ENCODE data around the gene HHATL. TPM values are rescaled to one million over a fixed set of nuclear protein-coding genes. Genes with fewer than 3 reads are reported as not detected.
A peak's percentile ranks its signal among the peaks of the same experiment; 100 is the strongest.

Gene HHATL, protein sequence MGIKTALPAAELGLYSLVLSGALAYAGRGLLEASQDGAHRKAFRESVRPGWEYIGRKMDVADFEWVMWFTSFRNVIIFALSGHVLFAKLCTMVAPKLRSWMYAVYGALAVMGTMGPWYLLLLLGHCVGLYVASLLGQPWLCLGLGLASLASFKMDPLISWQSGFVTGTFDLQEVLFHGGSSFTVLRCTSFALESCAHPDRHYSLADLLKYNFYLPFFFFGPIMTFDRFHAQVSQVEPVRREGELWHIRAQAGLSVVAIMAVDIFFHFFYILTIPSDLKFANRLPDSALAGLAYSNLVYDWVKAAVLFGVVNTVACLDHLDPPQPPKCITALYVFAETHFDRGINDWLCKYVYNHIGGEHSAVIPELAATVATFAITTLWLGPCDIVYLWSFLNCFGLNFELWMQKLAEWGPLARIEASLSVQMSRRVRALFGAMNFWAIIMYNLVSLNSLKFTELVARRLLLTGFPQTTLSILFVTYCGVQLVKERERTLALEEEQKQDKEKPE
- total RNA-seq (2014; rRNA removed) = not detected in 2 replicates
- polyA plus RNA-seq (2012) = not detected

DNA sequence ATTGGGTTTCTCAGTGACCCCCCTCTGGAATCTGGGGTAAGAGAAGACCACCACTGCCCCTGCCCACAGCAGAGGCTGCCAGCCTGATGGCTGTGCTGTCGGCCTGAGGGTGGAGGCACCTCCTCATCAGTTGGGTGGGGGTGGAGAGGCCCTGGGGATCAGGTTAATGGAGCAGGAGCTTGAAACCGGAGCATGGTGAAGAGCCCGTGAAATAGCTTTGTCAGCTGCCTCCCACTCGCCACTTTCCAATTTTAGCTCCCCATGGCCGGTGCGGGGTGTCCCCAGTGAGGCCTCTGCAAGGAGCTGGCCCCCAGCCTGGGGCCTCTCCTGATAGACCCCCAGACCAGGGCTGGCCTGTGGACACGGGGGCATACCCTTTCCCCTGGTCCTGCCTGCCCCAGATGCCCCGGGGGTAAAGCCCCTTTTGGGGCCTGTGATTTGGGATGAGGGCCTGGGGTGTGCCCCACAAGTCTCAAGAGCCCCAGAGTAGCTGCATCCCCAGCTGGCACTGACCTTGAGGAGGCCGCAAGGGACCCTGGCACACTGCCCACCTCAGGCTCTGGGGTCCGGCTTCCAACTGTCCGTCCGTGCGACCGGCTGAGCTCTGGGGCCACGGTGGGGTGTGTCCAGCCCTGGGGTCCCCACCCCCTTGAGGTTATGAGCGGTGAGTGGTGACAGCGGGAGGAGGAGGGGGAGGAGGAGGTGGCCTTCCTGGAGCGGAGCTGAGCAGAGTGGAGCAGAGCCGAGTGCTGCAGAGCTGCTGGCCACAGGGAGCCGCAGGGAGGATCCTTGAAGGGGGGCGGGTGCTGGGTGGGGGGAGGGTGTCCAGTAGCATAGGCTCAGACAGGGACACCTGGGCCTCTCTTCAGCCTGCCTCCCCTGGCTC is at the start of gene HHATL:
HHATL (minus strand) TSS at position 733 of the 886 bp plus-strand sequence. CDS start 1,972 bp downstream, outside the sequence.
- no peak for DNase-seq (ENCODE audit: low read depth)

DNA sequence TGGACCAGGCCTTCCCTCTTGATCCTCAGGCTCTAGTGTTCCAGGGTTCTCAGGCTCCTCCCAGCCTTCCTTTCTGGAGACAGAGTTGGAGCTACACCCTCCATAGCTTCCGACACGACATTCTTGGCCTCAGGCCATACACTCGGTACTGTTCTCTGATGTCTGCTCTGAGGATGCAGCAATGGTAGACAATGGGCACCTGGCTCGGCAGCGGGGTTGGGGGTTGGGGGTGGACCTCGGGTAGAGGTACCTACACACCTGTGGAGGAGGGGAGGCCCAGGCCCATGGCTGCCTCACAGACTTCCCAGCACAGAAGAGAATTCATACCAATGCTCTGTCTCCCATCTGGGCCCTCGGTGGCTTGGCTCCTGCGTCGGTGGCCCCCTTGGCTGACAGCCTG is 49.0 kb upstream of the HHATL start:
- no peak for DNase-seq (ENCODE audit: low read depth)

DNA sequence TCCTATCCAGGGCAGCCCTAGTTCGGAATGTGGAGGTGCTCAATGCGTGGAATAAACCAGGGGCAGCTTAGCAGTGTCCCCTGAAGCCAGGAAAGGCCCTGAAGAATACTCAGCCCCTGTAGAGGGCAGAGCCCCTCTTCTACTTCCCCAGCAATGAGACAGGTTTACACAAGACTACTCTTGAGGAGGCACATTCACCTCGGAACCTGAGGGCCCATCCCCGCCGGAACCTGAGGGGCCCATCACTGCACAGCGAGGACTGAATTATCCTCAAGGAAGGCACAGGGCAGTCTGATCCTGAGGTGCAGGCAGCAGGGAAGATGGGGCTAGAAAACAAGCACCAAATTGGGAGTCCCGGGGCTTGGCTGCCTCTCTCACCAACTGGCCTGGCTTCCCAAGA is 48.2 kb upstream of the HHATL start:
- no peak for DNase-seq (ENCODE audit: low read depth)

DNA sequence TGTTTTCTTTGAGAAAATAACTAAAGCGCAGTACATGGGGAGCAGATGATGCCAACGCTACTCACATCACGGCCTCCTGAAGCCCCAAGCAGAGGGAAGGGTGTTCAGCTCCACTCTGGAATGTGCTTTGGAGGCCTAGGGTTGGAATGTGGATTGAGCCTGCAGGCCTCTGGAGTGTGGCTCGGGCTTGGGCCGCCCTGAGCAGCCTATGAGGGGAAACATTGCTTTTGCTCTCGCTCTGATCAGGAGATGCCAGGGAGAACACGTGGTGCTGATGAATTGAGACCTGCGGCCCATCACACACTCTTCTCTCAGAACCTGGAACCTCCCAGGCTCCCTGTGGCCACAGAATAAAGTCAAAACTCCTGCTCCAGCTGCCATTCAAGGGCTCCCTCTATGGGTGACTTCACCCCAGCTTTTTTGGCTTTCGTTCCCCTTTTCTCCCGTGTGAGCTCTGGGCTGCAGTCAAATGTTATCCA is 47.2 kb upstream of the HHATL start:
- DNase-seq (ENCODE audit: low read depth) = peak; percentile 22

DNA sequence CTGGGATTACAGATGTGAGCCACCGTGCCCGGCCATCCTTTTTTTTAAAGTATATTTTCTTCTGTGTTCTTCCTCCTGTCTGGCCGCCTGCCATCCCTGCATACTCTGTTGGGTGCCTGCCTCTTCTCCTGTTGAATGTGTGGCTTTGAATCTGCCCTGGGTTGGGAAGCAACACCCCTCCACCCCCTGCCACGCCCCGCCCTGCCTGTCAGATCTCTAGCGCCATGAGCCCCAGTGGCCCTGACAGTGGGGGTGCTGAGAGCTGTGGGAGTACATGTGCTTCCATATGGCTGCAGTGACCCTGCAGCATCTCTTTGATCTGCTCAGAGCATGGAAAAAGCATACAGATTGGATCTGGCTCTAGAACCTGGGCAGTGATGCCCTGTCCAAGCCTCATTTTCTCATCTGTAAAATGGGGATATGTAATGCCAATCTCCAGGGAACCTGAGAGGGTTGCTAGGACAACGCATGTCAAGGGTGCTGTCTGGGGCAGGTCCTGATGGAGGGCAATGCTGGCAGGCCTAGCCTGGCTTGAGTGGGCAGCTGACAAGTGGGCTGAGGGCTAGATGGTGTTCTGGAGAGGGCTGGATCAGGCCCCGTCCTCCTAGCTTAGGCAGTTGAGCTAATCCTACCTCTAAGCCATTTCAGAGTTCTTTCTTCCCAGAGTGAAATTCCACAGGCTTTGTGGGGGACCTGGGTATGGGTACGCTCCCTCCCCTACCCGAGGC is 46.6 kb upstream of the HHATL start:
- no peak for DNase-seq (ENCODE audit: low read depth)

DNA sequence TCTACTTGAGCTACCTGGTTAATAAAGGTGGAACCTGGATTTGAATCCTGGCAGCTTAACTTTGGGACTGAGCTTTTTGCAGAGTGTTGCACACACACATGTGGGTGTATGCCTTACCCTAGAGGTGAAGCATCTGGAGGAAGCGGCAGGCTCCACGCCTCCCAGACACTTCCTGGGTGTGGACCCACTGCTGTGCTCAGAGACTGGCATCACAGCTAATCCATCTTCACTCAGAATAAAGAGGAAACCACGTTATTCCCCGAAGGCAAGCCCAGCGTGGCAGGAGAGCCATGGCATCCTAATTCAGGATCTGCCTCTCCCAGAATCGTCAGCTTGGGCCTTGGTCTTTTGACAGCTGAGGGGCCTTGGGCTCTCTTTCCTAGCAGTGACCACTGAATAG is 45.0 kb upstream of the HHATL start:
- DNase-seq (ENCODE audit: low read depth) = no peak

DNA sequence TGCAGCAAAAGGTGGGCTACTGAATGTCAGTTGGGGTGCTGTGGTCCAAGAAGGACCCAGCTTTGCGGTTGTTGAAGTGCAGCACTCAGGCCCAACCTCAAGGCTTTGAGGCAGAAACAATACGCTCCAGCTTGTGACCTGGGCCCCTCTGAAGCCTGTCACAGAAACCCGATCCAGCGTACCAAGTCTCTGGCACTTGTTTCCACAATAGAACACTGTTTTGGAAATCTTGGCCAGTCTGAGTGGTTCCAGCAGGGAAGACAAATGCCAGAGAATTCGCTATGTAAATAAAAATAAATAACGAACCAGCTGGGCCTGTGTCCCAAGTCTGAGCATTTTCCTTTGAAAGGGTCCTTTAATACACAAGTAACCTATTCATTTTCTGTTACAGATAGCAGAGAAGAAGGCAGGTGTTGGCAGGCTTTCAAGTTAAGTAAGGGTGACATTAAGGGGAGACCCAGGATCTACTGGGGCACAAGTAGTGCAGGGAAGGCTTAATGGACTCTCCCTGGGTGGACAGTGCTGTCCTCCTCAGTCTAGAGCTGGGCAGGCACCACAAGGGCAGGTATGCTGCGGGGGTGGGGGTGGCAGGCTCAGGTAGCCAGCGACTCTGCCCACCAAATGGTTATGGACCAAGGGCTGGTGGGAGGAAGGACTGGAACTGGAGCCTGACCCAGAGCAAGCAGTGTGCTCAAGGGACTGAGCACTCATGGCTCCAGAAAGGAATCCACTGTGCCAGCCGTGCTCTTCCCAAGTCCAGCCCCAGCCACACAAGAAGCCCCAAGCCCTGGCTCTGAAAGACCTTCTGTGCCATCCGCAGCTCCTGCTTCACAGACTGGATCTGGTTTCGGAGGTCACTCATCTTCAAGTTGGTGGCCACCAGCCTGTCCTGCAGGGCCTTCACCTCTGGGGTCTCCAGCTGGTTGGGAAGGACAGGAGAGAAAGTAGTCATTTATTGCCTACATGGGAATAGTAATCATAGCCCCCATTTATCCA is 44.2 kb upstream of the HHATL start:
- DNase-seq (ENCODE audit: low read depth) = no peak

DNA sequence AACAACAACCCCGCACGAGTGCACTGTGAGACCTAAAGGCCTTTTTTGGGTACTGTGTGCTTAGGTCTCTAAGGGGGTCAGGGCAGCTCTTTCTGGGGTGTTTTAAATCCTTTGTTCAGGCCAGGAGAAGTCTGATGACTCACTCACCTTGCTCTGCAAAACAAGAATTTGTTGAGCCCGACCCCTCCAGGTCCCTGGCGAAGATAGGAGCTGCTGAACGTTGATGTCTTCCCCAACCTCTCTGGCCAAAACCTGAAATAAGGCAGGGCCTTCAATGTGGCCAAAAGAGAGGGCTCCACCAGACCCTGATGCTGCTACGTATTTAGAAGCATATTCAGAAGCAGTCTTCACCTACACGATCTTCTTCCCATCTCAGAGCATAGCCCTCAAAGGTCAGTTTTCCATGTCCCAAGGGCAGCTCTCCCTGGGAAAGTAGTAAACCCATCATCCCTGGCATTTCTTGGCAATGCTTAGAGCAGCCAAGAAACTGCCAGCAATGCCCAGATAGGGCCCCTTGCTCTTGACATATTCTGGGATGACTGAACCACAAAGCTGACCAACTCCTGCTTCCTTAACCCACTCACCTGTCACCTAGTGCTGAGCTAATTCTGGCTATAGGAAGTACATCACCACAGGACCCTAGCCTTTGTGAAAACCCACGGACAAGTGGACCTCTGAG is 43.3 kb upstream of the HHATL start:
- DNase-seq (ENCODE audit: low read depth) = no peak

DNA sequence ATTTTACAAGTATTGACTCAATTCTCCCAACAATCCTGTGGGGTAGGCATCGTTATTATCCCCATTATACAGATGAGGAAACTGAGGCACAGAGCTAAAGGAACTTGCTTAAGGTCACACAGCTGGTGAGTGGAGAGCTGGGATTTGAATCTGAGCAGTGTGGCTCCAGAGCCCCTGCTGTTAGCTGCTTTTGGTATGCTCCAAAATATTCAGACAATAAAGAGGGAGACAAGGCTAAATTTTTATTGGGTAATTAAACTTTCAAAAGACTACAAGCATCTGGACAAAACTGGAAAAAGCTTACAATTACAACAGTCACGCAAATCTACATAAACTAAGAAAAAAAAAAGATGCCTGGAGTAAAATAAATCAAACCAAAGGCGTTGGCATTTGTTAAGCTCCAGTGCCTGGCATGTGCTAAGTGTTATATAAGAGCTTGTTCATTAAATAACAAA is 42.7 kb upstream of the HHATL start:
- DNase-seq (ENCODE audit: low read depth) = no peak

DNA sequence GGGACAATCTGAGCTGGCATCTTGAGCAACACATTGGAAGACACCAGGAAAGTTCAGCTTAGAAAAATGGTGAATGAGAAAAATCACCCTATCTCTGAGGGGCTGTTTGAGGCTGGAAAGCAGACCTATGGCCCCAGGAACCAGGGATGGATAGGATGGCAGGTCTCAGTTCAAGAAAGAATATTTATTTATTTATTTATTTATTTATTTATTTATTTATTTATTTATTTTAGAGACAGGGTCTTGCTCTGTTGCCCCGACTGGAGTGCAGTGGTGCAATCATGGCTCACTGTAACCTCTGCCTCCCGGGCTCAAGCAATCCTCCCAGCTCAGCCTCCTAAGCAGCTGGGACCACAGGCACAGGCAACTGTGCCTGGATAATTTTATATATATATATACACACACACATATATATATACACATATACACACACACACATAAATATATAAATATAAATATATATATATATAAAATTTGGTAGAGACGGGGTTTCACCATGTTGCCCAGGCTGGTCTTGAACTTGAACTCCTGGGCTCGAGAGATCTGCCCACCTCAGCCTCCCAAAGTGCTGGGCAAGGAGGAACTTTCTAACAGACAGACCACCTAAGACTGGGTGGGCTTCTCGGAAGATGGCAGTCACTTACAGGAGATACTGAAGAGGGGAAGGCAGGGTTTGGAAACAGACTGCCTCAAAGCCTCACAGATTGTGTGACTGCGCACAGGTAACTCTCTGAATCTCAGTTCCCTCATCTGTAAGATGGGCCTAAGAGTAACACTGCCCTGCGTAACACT is 40.8 kb upstream of the HHATL start:
- DNase-seq (ENCODE audit: low read depth) = no peak

DNA sequence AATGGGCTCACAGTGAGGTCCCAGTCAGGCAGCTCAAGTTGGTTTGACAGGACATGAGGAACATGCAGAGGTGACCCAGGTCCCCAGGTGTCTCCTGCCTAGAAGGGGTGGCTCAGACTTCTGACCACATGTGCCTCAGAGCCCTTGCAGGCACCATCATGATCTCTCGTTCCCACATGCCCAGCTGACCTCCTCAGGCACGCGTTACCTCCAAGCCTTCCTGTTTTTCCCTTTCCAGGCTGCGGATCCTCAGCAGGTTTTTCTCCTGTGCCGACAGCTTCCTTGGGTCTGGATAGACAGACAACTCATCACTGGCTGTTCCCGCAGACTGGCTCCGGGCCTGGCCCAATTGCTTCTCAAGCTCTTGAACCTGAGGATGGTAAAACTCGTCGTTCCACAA is 40.1 kb upstream of the HHATL start:
- DNase-seq (ENCODE audit: low read depth) = no peak

DNA sequence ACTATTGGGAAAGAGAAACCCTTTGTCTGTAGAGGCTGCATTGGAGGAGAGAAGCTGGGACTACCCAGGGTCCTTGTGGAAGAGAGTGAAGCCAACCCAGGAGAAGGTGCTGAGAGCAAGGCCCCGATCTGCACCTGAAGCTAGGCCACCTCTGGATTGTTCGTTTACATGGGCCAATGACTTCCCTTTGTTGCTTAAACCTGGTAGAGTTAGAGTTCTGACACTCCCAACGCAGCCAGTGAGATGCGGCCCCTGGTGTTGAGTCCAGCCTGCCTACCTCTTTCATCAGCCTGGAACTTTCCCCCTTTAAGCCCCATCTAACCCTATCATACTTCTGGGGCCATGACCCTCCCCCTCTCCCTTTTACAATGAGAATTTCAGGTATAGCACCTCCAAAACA is 39.7 kb upstream of the HHATL start:
- DNase-seq (ENCODE audit: low read depth) = no peak

DNA sequence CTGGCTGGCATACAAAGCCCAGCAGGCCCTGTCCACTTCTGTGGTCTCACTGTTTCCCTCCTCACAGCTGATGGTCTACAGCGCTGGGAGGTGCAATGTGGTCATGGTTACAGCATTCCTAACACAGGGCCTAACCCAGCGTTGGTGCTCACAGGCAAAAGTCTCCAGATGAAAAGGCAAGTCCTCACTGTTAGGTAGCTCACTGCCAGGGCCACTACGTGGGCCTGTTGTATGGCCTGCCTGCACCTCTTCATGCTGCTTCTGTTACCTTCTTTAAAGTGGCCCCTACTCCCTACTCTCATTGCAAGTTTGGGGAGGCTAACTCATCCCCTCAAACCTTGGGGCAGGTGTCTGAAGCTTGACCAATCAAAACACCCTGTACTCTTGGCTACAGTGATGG is 39.2 kb upstream of the HHATL start:
- DNase-seq (ENCODE audit: low read depth) = no peak

DNA sequence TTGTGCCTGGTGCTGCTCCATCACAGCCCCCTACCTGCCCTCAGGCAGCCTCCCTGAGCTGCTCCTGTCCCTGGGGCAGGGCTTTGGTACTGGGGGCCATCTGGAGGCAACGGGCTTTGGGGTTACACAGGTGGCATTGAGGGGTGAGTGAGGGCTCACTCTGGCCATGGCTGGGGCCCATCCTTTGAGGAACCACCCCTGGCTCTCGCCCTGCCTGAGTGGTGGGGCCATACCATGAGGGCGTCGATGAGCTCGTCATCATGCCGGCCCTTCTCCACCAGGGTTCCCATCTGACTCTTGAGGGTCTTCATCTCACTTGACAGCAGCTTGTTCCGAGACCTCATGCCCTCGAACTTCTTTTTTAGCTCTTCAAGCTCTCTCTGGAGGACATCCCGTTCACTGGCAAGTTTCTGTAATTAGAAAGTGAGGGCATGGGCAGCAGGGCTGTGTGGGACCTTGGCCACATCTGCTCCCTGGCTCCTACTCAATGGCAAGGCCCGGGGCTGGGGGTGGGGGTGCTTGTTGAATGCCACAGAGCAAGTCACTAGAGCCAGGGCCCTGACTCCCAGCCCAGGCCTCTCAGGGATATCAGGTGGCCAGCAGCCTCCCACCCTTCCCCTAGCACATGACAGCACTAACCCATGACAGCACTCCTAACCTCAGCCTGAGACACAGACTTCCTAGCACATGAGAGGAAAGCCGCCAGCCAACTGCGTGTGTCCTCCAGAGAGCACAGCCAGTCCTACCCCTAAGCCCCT is 37.0 kb upstream of the HHATL start:
- no peak for DNase-seq (ENCODE audit: low read depth)

DNA sequence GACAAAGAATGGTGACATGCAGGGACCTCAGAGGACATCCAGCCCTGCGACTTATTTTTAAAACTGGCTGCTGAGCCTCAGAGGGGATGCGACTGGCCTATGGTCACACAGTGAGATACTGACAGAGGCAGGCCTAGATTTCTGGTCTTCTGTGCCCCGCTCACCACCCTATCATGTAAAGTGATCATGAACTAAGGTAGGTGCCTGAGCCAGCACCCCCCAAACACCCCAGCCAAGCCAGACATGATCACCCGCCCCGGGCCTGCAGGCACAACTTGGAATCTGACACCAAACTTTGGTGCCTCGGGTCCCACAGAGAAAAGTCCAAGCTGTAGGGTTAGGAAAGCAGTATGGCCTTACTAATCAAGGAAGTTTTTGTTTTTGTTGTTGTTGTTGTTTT is 33.9 kb upstream of the HHATL start:
- no peak for DNase-seq (ENCODE audit: low read depth)

DNA sequence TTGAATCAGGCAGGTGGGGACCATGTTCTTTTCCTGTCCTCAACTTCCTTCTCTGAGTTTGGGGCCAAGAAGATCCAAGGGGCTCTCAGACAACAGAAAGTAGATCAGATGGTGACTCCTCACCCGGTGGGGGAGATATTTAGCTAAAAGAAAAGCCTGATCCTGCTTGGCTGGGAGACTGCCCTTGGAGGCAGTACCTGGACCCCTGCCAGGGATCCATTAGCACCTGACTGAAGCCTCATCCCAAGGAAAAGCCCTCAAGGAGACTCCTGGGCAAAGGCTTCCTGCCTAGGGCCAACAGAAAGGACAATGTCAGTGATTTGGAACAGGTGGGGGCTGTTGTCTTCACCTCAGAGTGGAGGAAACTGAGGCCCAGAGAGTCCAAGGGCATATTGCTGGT is 33.5 kb upstream of the HHATL start:
- no peak for DNase-seq (ENCODE audit: low read depth)

DNA sequence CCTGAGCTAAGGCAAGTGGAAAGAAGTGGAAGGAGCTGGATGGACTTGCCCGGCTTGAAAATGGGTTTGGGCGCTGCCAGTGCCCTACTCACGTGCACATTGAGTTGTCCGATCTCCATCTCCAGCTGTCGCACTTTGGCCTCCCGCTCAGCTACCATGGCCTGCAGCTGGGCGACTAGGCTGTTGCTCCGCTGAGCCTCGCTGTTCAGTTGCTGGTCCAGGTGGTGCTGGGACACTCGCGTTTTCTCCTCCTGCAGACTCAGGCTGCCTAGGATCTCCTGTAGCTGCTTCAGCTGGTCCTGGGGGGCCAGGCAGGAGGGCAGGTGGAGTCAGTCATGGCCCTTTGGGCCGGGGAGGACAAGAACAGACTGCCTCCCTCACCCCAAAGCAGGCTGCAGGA is 33.0 kb upstream of the HHATL start:
- no peak for DNase-seq (ENCODE audit: low read depth)

DNA sequence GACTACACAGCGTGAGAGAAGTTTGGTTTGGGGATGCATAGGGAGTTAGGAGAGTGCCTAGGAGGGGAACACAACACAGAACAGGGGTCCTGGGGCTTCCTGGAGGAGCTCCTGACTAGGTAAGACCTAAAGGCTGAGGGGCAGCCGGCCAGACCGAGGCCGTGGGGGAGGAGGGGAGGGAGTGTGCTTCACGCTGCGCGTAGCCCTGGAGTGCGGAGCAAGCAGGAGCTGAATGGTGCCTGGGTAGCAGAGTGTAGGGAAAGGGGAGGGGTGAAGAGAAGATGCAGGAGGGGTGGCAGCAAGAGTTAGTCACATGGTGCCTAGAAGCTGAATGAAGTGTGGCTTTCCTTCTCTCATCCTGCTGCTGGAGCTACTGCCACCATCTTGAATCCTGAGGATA is 32.4 kb upstream of the HHATL start:
- DNase-seq (ENCODE audit: low read depth) = no peak

Measured in LHCN-M2 (cell line).